ENCODE results near the gene CARD19. TPM values are rescaled to one million over a fixed set of nuclear protein-coding genes. Genes with fewer than 3 reads are reported as not detected.

CARD19 gene
- total RNA-seq, 1 experiment from 2014 or later: 11.4 TPM

DNA sequence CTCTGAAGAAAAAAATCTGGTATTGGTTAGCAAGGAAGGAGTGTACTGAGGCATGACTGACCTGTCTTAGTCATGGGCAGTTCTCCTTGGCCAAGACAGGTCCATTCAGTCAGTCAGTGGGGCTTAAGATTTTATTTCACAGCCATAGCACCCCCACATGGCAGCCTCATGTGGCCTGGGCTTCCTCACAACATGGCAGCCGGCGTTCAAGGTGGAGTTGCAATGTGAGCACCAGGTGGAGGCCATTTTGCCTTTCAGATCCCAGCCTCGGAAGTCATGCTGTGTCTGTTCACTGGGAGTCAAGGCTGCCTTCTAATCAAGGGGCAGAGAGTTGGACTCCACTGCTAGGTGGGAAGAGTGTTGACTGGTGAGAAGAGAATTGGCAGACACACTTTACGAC is 10.3 kb upstream of the CARD19 start:
- no peaks in the 10 kb centered on the region for H3K27me3 ChIP-seq (replicated peaks; ENCODE audit: control insufficient read depth, insufficient read depth, low read length)
- no peaks in the 10 kb centered on the region for H3K36me3 ChIP-seq (ENCODE audit: control insufficient read depth, insufficient read depth, low read length)
- BruUV-seq (replicated peaks): no TSS peak
- Mint-ChIP-seq H3K4me3 (ENCODE audit: unreplicated experiment) (no peak overlapping the region), H3K27me3 (ENCODE audit: insufficient read depth, unreplicated experiment) (no peaks in the 10 kb centered on the region), H3K9me3 (ENCODE audit: unreplicated experiment) (no peaks in the 10 kb centered on the region), H3K4me1 (ENCODE audit: low read depth, unreplicated experiment) (no peaks in the 10 kb centered on the region), H3K36me3 (ENCODE audit: insufficient read depth, unreplicated experiment) (no peaks in the 10 kb centered on the region), H3K27ac (ENCODE audit: unreplicated experiment) (no peak overlapping the region)
- H3K9me3 ChIP-seq: no peaks in the 10 kb centered on the region
- TF ChIP-seq, protein P1, sequence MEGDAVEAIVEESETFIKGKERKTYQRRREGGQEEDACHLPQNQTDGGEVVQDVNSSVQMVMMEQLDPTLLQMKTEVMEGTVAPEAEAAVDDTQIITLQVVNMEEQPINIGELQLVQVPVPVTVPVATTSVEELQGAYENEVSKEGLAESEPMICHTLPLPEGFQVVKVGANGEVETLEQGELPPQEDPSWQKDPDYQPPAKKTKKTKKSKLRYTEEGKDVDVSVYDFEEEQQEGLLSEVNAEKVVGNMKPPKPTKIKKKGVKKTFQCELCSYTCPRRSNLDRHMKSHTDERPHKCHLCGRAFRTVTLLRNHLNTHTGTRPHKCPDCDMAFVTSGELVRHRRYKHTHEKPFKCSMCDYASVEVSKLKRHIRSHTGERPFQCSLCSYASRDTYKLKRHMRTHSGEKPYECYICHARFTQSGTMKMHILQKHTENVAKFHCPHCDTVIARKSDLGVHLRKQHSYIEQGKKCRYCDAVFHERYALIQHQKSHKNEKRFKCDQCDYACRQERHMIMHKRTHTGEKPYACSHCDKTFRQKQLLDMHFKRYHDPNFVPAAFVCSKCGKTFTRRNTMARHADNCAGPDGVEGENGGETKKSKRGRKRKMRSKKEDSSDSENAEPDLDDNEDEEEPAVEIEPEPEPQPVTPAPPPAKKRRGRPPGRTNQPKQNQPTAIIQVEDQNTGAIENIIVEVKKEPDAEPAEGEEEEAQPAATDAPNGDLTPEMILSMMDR (IDR thresholded peaks at IDR 0.05; ENCODE audit: insufficient read depth in 1 of 2, low read depth in 1 of 2, low read length in 1 of 2, severe bottlenecking in 1 of 2, unreplicated experiment in 1 of 2): no peak
- intact Hi-C loops (cut with micrococcal nuclease; ENCODE audit: unreplicated experiment): no loop called here
- no peaks in the 10 kb centered on the region for H3K4me1 ChIP-seq
- ChIA-PET CTCF (no interaction called here), POLR2A (no interaction called here)
- no peak overlapping the region for H3K4me3 ChIP-seq (ENCODE audit: low read depth, low read length)
- no peak for DNase-seq

DNA sequence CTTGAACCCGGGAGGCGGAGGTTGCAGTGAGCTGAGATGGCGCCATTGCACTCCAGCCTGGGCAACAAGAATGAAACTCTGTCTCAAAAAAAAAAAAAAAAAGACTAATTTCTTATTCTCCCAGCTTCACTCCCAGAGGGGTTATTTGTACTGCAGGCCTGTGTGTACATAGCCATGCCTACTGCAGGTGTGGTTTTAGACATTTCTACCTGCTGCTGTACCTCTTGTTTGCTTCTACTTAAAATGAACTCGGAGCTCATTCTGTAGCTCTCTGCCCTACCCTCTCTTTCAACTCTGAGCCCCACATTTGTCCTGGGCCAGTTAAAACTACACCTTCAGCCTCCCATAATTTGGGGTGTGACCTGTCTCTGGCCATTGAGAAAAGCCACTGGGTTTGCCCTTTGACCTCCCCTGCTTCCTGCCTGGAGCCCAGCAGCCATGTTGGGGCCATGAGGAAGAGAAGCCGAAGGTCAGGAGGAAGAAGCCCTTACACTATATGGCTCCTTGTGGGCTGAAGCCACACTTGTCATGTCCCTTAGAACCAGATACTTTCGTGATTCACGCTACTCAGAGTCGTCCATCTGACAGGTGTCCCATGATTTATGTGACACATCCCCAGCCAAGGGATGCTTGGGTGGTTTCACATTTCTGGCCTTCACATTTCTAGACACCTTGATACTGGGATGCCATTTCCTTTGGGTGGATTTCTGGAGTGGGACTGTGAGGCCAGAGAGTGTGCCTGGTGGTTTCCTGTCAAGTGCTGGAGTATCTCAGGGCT is 9.4 kb upstream of the CARD19 start:
- intact Hi-C loops (cut with micrococcal nuclease; ENCODE audit: unreplicated experiment): no loop called here
- no peaks in the 10 kb centered on the region for H3K4me1 ChIP-seq
- Mint-ChIP-seq H3K27me3 (ENCODE audit: insufficient read depth, unreplicated experiment) (no peaks in the 10 kb centered on the region), H3K9me3 (ENCODE audit: unreplicated experiment) (no peaks in the 10 kb centered on the region), H3K36me3 (ENCODE audit: insufficient read depth, unreplicated experiment) (no peaks in the 10 kb centered on the region), H3K27ac (ENCODE audit: unreplicated experiment) (no peak overlapping the region), H3K4me3 (ENCODE audit: unreplicated experiment) (no peak overlapping the region), H3K4me1 (ENCODE audit: low read depth, unreplicated experiment) (no peaks in the 10 kb centered on the region)
- no peaks in the 10 kb centered on the region for H3K9me3 ChIP-seq
- BruUV-seq (replicated peaks): no TSS peak
- TF ChIP-seq, protein P1 (IDR thresholded peaks at IDR 0.05; ENCODE audit: insufficient read depth in 1 of 2, low read depth in 1 of 2, low read length in 1 of 2, severe bottlenecking in 1 of 2, unreplicated experiment in 1 of 2): no peak
- no peaks in the 10 kb centered on the region for H3K36me3 ChIP-seq (ENCODE audit: control insufficient read depth, insufficient read depth, low read length)
- ChIA-PET CTCF (no interaction called here), POLR2A (no interaction called here)
- DNase-seq: no peak
- H3K4me3 ChIP-seq (ENCODE audit: low read depth, low read length): no peak overlapping the region
- no peaks in the 10 kb centered on the region for H3K27me3 ChIP-seq (replicated peaks; ENCODE audit: control insufficient read depth, insufficient read depth, low read length)

DNA sequence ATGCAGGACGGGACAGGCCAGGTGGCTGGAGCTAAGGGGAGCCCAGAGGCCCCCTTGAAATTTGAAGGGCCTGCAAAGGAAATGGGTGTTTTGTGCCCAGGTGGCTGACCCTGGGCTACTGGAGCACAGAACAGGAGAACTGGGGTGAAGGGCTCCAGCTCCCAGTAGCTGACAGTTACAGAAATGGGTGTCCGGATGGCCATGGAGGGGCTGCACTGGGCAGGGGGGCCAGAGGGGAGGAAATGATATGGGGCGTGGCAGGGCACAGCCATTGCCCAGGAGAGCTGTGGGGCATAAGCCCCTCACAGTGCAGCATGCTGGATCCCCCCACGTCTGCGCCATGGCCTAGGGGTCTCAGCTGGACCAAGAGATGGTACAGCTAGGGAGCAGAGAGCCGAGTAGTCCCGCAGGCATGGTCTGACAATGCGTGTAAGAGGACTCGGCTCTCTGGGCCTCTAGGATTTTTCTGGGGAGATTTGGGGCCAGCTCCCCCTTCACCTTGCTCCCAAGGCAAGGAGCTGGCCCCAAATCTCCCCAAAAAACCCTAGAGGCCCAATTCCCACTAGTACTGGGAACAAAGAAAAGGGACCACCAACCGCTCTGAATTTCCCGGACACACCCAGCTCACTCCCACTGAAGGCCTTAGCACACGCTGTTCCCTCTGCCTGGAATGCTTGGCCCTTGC is 7.9 kb upstream of the CARD19 start:
- no peak for DNase-seq
- no peak overlapping the region for H3K4me3 Mint-ChIP-seq (ENCODE audit: unreplicated experiment)
- CTCF ChIA-PET: no interaction called here
- H3K4me1 Mint-ChIP-seq (ENCODE audit: low read depth, unreplicated experiment): no peaks in the 10 kb centered on the region
- Histone ChIP-seq H3K4me1 (no peaks in the 10 kb centered on the region), H3K4me3 (ENCODE audit: low read depth, low read length) (no peak overlapping the region), H3K36me3 (ENCODE audit: control insufficient read depth, insufficient read depth, low read length) (no peaks in the 10 kb centered on the region), H3K9me3 (no peaks in the 10 kb centered on the region), H3K27me3 (replicated peaks; ENCODE audit: control insufficient read depth, insufficient read depth, low read length) (no peaks in the 10 kb centered on the region)
- intact Hi-C loops (cut with micrococcal nuclease; ENCODE audit: unreplicated experiment): no loop called here
- no peak overlapping the region for H3K27ac Mint-ChIP-seq (ENCODE audit: unreplicated experiment)
- H3K27me3 Mint-ChIP-seq (ENCODE audit: insufficient read depth, unreplicated experiment): no peaks in the 10 kb centered on the region
- no TSS peak for BruUV-seq (replicated peaks)
- TF ChIP-seq, protein P1 (IDR thresholded peaks at IDR 0.05; ENCODE audit: insufficient read depth in 1 of 2, low read depth in 1 of 2, low read length in 1 of 2, severe bottlenecking in 1 of 2, unreplicated experiment in 1 of 2): no peak
- POLR2A ChIA-PET: no interaction called here
- H3K36me3 Mint-ChIP-seq (ENCODE audit: insufficient read depth, unreplicated experiment): no peaks in the 10 kb centered on the region
- no peaks in the 10 kb centered on the region for H3K9me3 Mint-ChIP-seq (ENCODE audit: unreplicated experiment)
